Liver (tissue), 9 donors: ENCODE results near the gene PIP4K2C. TPM values are rescaled to one million over a fixed set of nuclear protein-coding genes. Genes with fewer than 3 reads are reported as not detected.
"Not testable (repeated sequence)": the region's sequence is repeated elsewhere in the genome, so short reads cannot be mapped to it uniquely, and the experiment has no call there.

ENCODE experiments used
- DNase-seq: peaks from one replicate; pipeline ENCODE4 v3.0.0-alpha.2; 2017; ENCODE audit warnings: low spot score
- H3K27ac ChIP-seq, 2 donors: one replicate each; pipeline ENCODE4 v1.7.0; 2013; ENCODE audit warnings: inconsistent platforms in 2 of 2, low read length in 2 of 2, control low read depth in 1 of 2, low read depth in 1 of 2, mild to moderate bottlenecking in 1 of 2
- H3K27me3 ChIP-seq, 4 donors: one replicate each; pipeline versions ENCODE4 v1.6.1 to v1.7.0; 2013; ENCODE audit warnings: low read length in 3 of 4, inconsistent platforms in 1 of 4, mild to moderate bottlenecking in 1 of 4, moderate library complexity in 1 of 4; ENCODE audit not compliant: control insufficient read depth in 4 of 4, insufficient read depth in 4 of 4
- H3K36me3 ChIP-seq, 4 donors: one replicate each; pipeline versions ENCODE4 v1.6.1 to v1.7.0; 2013; ENCODE audit warnings: low read length in 3 of 4, mild to moderate bottlenecking in 3 of 4, low read depth in 1 of 4, moderate library complexity in 1 of 4; ENCODE audit not compliant: control insufficient read depth in 4 of 4, insufficient read depth in 3 of 4
- H3K4me1 ChIP-seq, 4 donors: one replicate each; pipeline versions ENCODE4 v1.6.1 to v1.7.0; 2013; ENCODE audit warnings: low read length in 3 of 4, mild to moderate bottlenecking in 3 of 4, moderate library complexity in 1 of 4; ENCODE audit not compliant: control insufficient read depth in 4 of 4, insufficient read depth in 4 of 4
- H3K4me3 ChIP-seq, 3 donors: one replicate each; pipeline versions ENCODE4 v1.6.1 to v1.7.0; 2013; ENCODE audit warnings: low read length in 3 of 3, control low read depth in 1 of 3, low read depth in 1 of 3, mild to moderate bottlenecking in 1 of 3
- H3K9ac ChIP-seq, 2 donors: one replicate each; pipeline ENCODE4 v1.7.0; 2013; ENCODE audit warnings: low read length in 2 of 2, mild to moderate bottlenecking in 2 of 2, moderate library complexity in 2 of 2, control low read depth in 1 of 2, low read depth in 1 of 2
- H3K9me3 ChIP-seq, 4 donors: one replicate each; pipeline versions ENCODE4 v1.6.1 to v1.7.0; 2013; ENCODE audit warnings: low read length in 3 of 4; ENCODE audit not compliant: control insufficient read depth in 4 of 4
- EGR1 ChIP-seq, 2 donors: IDR thresholded peaks; 2 replicates each; pipeline ENCODE4 v1.6.1; 2016 to 2018; ENCODE audit warnings: antibody characterized with exemption in 2 of 2, low read depth in 2 of 2
- FOXA1 ChIP-seq: IDR thresholded peaks from 2 replicates; pipeline ENCODE4 v1.6.1; 2016; ENCODE audit warnings: antibody characterized with exemption
- GABPA ChIP-seq, 2 donors: IDR thresholded peaks in 1 of 2; conservative IDR thresholded peaks in 1 of 2; 2 replicates each; pipeline ENCODE4 v1.6.1; 2016; ENCODE audit warnings: antibody characterized with exemption in 2 of 2, mild to moderate bottlenecking in 1 of 2, moderate library complexity in 1 of 2
- HNF4A ChIP-seq, 2 donors: conservative IDR thresholded peaks; 2 replicates each; pipeline ENCODE4 v1.6.1; 2016; ENCODE audit warnings: antibody characterized with exemption in 2 of 2, mild to moderate bottlenecking in 2 of 2
- HNF4G ChIP-seq: IDR thresholded peaks from 2 replicates; pipeline ENCODE4 v1.6.1; 2016; ENCODE audit warnings: antibody characterized with exemption
- JUND ChIP-seq, 2 donors: IDR thresholded peaks; 2 replicates each; pipeline ENCODE4 v1.6.1; 2016; ENCODE audit warnings: antibody characterized with exemption in 2 of 2
- MAX ChIP-seq: IDR thresholded peaks from 2 replicates; pipeline ENCODE4 v1.6.1; 2016; ENCODE audit warnings: antibody characterized with exemption
- NR2F2 ChIP-seq: IDR thresholded peaks from 2 replicates; pipeline ENCODE4 v1.6.1; 2016; ENCODE audit warnings: antibody characterized with exemption
- RAD21 ChIP-seq, 2 donors: IDR thresholded peaks; 2 replicates each; pipeline ENCODE4 v1.6.1; 2016; ENCODE audit warnings: antibody characterized with exemption in 2 of 2, mild to moderate bottlenecking in 2 of 2
- SP1 ChIP-seq: IDR thresholded peaks from 2 replicates; pipeline ENCODE4 v1.6.1; 2018; ENCODE audit warnings: antibody characterized with exemption, mild to moderate bottlenecking
- TAF1 ChIP-seq: conservative IDR thresholded peaks from 2 replicates; pipeline ENCODE4 v1.6.1; 2016; ENCODE audit warnings: antibody characterized with exemption, mild to moderate bottlenecking
- YY1 ChIP-seq: IDR thresholded peaks from 2 replicates; pipeline ENCODE4 v1.6.1; 2016; ENCODE audit warnings: antibody characterized with exemption, mild to moderate bottlenecking
- WGBS: extraction: QIAGEN DNeasy Blood & Tissue Kit; methylation state at CpG from one replicate; pipeline ENCODE4 v1.1.7; 2013; 5-methylcytosine and 5-hydroxymethylcytosine counted together
- polyA plus RNA-seq, 2 donors: library from polyadenylated mRNA; stranded (reverse) in 1 of 2; unstranded in 1 of 2; fragments of 200-250 nt in 1 of 2; fragments of >200 nt in 1 of 2; fragmentation: Nextera tagmentation in 1 of 2; extraction: Ambion mirVana in 1 of 2; gene quantifications; one replicate each; pipeline versions ENCODE4 v1.2.1 to v1.2.3, GENCODE V29; 2013 to 2015
- total RNA-seq, 2 donors: library from RNA; depleted of rRNA; stranded (reverse); fragments of >200 nt; gene quantifications; one replicate each; pipeline ENCODE4 v1.2.3, GENCODE V29; 2014
- TF ChIP-seq, protein P1 (sequence below): fragments of 150-350 bp; IDR thresholded peaks from 2 replicates; pipeline ENCODE4 v1.5.1; 2017; ENCODE audit warnings: improper control_type of control experiment, low read depth, low read length; ENCODE audit not compliant: missing input control
- TF ChIP-seq, protein P2 (sequence below): IDR thresholded peaks from 2 replicates; pipeline ENCODE4 v1.6.1; 2016; ENCODE audit warnings: antibody characterized with exemption
- donor health status: healthy.
- donor health status: healthy.
- donor health status: healthy.
- donor health status: healthy.
- donor health status: healthy.

The PIP4K2C gene
- total and polyA plus RNA-seq, 4 donors: 6.5 to 11.9 (median 9.4) TPM

GRCh38 chr12:57632073-57632957 is 41.3 kb downstream of the PIP4K2C start:
- 3% methylated on average over 67 of the region's 67 CpGs for WGBS
- no peak overlapping the region for H3K27ac ChIP-seq
- H3K4me3 ChIP-seq: peak overlapping the region in 2 of 3 donors; percentile 23 to 65
- peaks cover 6 to 23% (median 11%) of the 10 kb centered on the region in 4 donors for H3K4me1 ChIP-seq
- no peak overlapping the region for H3K9ac ChIP-seq
- no peak for DNase-seq
- H3K9me3 ChIP-seq: no peaks in the 10 kb centered on the region
- TF ChIP-seq MAX (no peak), RAD21 (IDR thresholded peaks at IDR 0.05) (no peak), GABPA (IDR thresholded peaks at IDR 0.05 in 1 of 2, conservative IDR thresholded peaks at IDR 0.05 in 1 of 2) (no peak), HNF4G (no peak), TAF1 (no peak), SP1 (no peak), JUND (IDR thresholded peaks at IDR 0.05) (no peak), EGR1 (IDR thresholded peaks at IDR 0.05; ENCODE audit: low read depth in 2 of 2) (no peak)
- TF ChIP-seq, protein P1, sequence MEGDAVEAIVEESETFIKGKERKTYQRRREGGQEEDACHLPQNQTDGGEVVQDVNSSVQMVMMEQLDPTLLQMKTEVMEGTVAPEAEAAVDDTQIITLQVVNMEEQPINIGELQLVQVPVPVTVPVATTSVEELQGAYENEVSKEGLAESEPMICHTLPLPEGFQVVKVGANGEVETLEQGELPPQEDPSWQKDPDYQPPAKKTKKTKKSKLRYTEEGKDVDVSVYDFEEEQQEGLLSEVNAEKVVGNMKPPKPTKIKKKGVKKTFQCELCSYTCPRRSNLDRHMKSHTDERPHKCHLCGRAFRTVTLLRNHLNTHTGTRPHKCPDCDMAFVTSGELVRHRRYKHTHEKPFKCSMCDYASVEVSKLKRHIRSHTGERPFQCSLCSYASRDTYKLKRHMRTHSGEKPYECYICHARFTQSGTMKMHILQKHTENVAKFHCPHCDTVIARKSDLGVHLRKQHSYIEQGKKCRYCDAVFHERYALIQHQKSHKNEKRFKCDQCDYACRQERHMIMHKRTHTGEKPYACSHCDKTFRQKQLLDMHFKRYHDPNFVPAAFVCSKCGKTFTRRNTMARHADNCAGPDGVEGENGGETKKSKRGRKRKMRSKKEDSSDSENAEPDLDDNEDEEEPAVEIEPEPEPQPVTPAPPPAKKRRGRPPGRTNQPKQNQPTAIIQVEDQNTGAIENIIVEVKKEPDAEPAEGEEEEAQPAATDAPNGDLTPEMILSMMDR: no peak
- TF ChIP-seq, protein P2, sequence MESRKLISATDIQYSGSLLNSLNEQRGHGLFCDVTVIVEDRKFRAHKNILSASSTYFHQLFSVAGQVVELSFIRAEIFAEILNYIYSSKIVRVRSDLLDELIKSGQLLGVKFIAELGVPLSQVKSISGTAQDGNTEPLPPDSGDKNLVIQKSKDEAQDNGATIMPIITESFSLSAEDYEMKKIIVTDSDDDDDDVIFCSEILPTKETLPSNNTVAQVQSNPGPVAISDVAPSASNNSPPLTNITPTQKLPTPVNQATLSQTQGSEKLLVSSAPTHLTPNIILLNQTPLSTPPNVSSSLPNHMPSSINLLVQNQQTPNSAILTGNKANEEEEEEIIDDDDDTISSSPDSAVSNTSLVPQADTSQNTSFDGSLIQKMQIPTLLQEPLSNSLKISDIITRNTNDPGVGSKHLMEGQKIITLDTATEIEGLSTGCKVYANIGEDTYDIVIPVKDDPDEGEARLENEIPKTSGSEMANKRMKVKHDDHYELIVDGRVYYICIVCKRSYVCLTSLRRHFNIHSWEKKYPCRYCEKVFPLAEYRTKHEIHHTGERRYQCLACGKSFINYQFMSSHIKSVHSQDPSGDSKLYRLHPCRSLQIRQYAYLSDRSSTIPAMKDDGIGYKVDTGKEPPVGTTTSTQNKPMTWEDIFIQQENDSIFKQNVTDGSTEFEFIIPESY: no peak
- H3K27me3 ChIP-seq: peaks cover 8 to 18% (median 12%) of the 10 kb centered on the region in 4 donors
- H3K36me3 ChIP-seq: no peaks in the 10 kb centered on the region

DNA sequence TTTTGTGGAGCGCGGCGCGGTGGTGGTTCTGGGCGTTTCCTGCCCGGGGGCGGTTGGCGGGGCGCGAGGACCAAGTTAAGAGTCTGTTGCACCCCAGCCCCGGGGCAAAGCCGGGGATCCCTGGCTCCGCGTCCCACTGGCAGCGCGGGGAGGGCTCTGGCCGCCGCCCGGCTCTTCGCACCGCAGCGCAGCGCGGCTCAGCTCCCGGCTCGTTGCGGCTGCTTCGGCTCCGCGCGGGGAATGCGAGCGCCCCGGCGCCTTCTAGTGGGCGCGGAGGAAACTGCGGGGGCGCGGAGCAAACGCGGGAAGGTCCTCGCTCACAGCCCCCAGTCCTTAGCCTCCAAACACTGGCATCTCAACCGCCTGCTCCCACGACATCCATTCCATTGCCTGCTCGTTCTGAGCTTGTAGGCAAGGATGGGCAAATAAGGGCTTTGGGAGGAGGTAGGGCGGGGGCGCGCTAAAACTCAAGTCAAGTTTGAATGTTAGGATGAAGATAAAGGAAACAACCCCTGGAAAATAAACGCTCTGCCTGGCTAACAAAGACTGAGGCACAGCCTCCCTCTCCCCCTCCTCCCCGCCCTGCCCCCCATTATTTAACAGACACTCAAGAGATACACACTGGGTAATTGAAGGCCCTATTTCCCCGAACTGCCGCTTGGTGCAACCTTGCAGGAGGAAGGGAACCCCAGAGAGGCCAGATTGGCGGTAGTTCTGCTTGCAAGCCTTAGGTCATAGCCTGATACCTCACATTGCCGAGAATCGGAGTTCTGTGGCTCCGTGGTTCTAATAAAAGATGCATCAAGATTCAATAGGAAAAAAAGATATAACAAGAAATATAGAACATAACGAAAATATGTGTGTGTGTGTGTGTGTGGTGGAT is 42.2 kb downstream of the PIP4K2C start, which contains the start of gene B4GALNT1:
TSS of gene B4GALNT1 (minus strand) at position 244 of the 883 bp plus-strand sequence. CDS start 1,069 bp downstream, outside the sequence.
- Histone ChIP-seq H3K27ac (no peak within 1 kb of the TSS), H3K4me1 (peaks cover 0 to 15% (median 8%) of the 10 kb centered on the region in 4 donors), H3K27me3 (peaks cover 2 to 15% (median 7%) of the 10 kb centered on the region in 4 donors), H3K36me3 (no peaks in the 10 kb centered on the region), H3K4me3 (peak within 1 kb of the TSS in 2 of 3 donors; percentile 23 to 65), H3K9ac (no peak within 1 kb of the TSS), H3K9me3 (no peaks in the 10 kb centered on the region)
- WGBS: 3% methylated on average over 58 of the region's 58 CpGs
- peak; percentile 64 for DNase-seq
- TF ChIP-seq RAD21 (IDR thresholded peaks at IDR 0.05) (peak; percentile 41 to 75), SP1 (no peak), MAX (no peak), NR2F2 (no peak), HNF4G (no peak), FOXA1 (no peak), YY1 (no peak), HNF4A (conservative IDR thresholded peaks at IDR 0.05) (no peak), EGR1 (IDR thresholded peaks at IDR 0.05; ENCODE audit: low read depth in 2 of 2) (no peak)
- TF ChIP-seq, protein P1: peak; percentile 79

GRCh38 chr12:57636731-57637130 is 45.7 kb downstream of the PIP4K2C start:
- not testable (repeated sequence) for H3K36me3 ChIP-seq, H3K9me3 ChIP-seq, H3K4me3 ChIP-seq, H3K27ac ChIP-seq, H3K9ac ChIP-seq, DNase-seq
- 78% methylated on average over 9 of the region's 9 CpGs for WGBS
- Histone ChIP-seq H3K4me1 (peaks cover 0 to 15% (median 8%) of the 10 kb centered on the region in 4 donors), H3K27me3 (peaks cover 0 to 13% (median 3%) of the 10 kb centered on the region in 4 donors)
